Measurements from ENCODE around the gene OR2Z1. TPM values are rescaled to one million over a fixed set of nuclear protein-coding genes. Genes with fewer than 3 reads are reported as not detected.

OR2Z1 gene
- total RNA-seq, 1 experiment from 2014 or later: not detected

DNA sequence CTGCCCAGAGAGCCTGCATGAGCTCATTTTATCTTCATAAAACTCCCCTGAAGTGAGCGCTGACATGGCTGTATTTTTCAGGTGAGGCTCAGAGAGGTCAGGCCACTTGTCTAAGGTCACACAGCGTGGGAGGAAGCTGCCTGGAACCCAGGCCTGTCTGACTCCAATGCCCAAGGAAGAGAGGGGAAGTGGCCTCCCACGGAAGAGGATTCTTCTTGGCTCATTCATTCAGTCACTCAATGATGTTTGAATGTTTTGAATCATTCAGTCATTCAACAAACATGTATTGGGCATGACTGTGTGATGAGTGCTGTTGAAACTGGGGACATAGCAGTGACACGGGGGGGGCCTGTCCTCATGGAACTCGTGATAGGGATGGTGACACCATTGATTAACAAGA is 34.9 kb upstream of the OR2Z1 start:
- ChIA-PET POLR2A (no interaction called here), CTCF (no interaction called here)
- H3K27ac ChIP-seq (ENCODE audit: low read length): no peak overlapping the region
- no TSS peak for BruUV-seq (replicated peaks)
- in situ Hi-C loops (cut with HindIII; ENCODE audit: low pct_unique_long_range_greater_than_20kb, low sequenced_read_pairs): no loop called here
- ATAC-seq: no peak
- no peaks in the 10 kb centered on the region for H3K4me1 ChIP-seq (ENCODE audit: control insufficient read depth, insufficient read depth, low read length)
- intact Hi-C loops (cut with micrococcal nuclease; ENCODE audit: unreplicated experiment): no loop called here
- no peak for DNase-seq (ENCODE audit: low read depth, low spot score)
- TF ChIP-seq TCF7L2 (IDR thresholded peaks at IDR 0.05; ENCODE audit: low read depth, low read length) (no peak), POLR2AphosphoS5 (IDR thresholded peaks at IDR 0.05; ENCODE audit: low read depth, low read length) (no peak), REST (IDR thresholded peaks at IDR 0.05; ENCODE audit: insufficient read depth in 1 of 2, low read depth in 2 of 2, low read length in 1 of 2) (no peak), SIN3A (IDR thresholded peaks at IDR 0.05; ENCODE audit: borderline replicate concordance, insufficient read depth, low read depth, low read length) (no peak)
- TF ChIP-seq, protein P1, sequence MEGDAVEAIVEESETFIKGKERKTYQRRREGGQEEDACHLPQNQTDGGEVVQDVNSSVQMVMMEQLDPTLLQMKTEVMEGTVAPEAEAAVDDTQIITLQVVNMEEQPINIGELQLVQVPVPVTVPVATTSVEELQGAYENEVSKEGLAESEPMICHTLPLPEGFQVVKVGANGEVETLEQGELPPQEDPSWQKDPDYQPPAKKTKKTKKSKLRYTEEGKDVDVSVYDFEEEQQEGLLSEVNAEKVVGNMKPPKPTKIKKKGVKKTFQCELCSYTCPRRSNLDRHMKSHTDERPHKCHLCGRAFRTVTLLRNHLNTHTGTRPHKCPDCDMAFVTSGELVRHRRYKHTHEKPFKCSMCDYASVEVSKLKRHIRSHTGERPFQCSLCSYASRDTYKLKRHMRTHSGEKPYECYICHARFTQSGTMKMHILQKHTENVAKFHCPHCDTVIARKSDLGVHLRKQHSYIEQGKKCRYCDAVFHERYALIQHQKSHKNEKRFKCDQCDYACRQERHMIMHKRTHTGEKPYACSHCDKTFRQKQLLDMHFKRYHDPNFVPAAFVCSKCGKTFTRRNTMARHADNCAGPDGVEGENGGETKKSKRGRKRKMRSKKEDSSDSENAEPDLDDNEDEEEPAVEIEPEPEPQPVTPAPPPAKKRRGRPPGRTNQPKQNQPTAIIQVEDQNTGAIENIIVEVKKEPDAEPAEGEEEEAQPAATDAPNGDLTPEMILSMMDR (IDR thresholded peaks at IDR 0.05): no peak
- H3K4me3 ChIP-seq (ENCODE audit: low read depth in 2 of 2, low read length in 2 of 2): no peak overlapping the region
- H3K36me3 ChIP-seq (ENCODE audit: control insufficient read depth, insufficient read depth, low read length): no peaks in the 10 kb centered on the region
- H3K27me3 ChIP-seq (ENCODE audit: control insufficient read depth, insufficient read depth, low read length): no peaks in the 10 kb centered on the region
- H3K9me3 ChIP-seq (ENCODE audit: control insufficient read depth, insufficient read depth, low read depth, low read length): no peaks in the 10 kb centered on the region

DNA sequence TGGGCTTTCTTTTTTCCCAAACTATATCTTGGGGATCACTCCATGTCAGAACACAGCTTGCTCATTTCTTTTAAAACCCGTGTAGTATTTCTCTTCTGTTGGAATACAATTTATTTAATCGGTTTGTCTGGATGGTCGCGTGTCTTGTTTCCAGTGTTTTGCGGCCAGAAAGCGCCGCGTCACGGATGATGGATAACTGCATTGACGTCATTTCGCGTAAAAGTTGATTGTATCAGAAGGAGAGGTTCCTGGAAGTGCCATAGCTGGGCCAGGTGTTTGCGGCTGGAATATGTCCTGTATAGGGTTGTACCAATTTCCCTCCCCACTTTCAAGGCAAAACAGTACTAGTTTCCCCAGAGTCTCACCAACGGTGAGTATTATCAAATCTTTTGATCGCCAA is 32.5 kb upstream of the OR2Z1 start:
- TF ChIP-seq SIN3A (IDR thresholded peaks at IDR 0.05; ENCODE audit: borderline replicate concordance, insufficient read depth, low read depth, low read length) (no peak), POLR2AphosphoS5 (IDR thresholded peaks at IDR 0.05; ENCODE audit: low read depth, low read length) (no peak), REST (IDR thresholded peaks at IDR 0.05; ENCODE audit: insufficient read depth in 1 of 2, low read depth in 2 of 2, low read length in 1 of 2) (no peak), TCF7L2 (IDR thresholded peaks at IDR 0.05; ENCODE audit: low read depth, low read length) (no peak)
- TF ChIP-seq, protein P1 (IDR thresholded peaks at IDR 0.05): no peak
- intact Hi-C loops (cut with micrococcal nuclease; ENCODE audit: unreplicated experiment): no loop called here
- no peak overlapping the region for H3K27ac ChIP-seq (ENCODE audit: low read length)
- no peaks in the 10 kb centered on the region for H3K4me1 ChIP-seq (ENCODE audit: control insufficient read depth, insufficient read depth, low read length)
- POLR2A ChIA-PET: no interaction called here
- no peak overlapping the region for H3K4me3 ChIP-seq (ENCODE audit: low read depth in 2 of 2, low read length in 2 of 2)
- H3K27me3 ChIP-seq (ENCODE audit: control insufficient read depth, insufficient read depth, low read length): no peaks in the 10 kb centered on the region
- ATAC-seq (no peak), DNase-seq (ENCODE audit: low read depth, low spot score) (no peak)
- no peaks in the 10 kb centered on the region for H3K36me3 ChIP-seq (ENCODE audit: control insufficient read depth, insufficient read depth, low read length)
- H3K9me3 ChIP-seq (ENCODE audit: control insufficient read depth, insufficient read depth, low read depth, low read length): no peaks in the 10 kb centered on the region
- BruUV-seq (replicated peaks): no TSS peak
- in situ Hi-C loops (cut with HindIII; ENCODE audit: low pct_unique_long_range_greater_than_20kb, low sequenced_read_pairs): no loop called here
- CTCF ChIA-PET: interaction anchor here (0.5 kb wide), 1 partner anchor 329 kb away, joined by 6 read pairs; no protein-coding TSS in a partner anchor
